Tibial nerve (tissue), 3 donors: ENCODE results near the gene DNAJC6.

ENCODE experiments used
- POLR2A ChIP-seq, 2 donors: fragments of 450-650 bp; IDR thresholded peaks; one replicate each; pipeline ENCODE4 v1.6.1; 2017; ENCODE audit warnings: antibody characterized with exemption in 2 of 2, mild to moderate bottlenecking in 2 of 2, moderate library complexity in 2 of 2
- TF ChIP-seq, protein P1 (sequence below), 5 experiments: fragments of 200-600 bp in 3 of 5; fragments of 450-650 bp in 2 of 5; sonication (generic) in 3 of 5; IDR thresholded peaks; one replicate each; pipeline ENCODE4 v1.5.1; 2016 to 2019; ENCODE audit warnings: antibody characterized with exemption in 5 of 5, mild to moderate bottlenecking in 3 of 5, moderate library complexity in 2 of 5

DNA sequence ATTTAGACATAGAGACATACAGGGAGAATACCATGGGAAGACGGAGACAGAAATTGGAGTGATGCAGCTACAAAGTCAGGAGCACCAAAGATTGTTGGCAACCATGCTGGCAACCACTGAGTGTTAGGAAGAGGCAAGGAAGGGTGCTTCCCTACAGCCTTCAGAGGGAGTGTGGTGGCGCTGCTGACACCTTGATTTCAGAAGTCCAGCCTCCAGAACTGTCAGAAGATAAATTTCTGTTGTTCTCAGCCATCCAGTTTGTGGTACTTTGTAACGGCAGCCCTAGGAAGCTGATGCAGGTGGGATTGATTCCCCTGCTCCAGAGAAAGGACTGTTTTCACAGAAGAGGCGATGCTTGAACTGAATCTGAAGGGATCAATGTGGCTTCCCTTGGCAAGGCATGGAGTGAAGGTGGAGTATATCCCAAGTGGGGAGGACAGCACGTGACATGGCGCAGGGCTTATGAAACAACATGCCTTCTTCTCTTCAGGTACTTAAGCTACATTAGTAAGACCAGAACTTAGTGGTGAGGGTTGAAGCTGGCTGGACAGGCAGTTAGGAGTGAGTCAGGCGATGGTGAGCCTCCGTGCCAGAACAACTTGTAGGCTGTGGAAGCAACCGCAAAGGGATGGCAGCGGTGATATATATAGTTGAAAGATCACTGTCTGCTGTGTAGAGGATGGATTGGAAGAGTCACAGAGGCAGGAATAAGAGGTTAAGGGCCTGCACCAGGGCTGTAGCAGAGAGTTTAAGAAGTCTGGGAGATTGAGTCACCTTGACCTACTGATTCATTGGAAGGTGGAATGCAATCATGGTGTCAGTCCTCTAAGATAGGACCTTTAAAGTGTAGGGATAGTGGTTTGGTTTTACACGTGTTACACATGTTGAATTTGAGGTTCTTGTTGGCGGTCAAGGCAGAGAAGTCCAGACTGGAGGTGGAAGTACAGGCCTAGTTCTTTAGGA is 113.2 kb downstream of the DNAJC6 start:
- TF ChIP-seq, protein P1, sequence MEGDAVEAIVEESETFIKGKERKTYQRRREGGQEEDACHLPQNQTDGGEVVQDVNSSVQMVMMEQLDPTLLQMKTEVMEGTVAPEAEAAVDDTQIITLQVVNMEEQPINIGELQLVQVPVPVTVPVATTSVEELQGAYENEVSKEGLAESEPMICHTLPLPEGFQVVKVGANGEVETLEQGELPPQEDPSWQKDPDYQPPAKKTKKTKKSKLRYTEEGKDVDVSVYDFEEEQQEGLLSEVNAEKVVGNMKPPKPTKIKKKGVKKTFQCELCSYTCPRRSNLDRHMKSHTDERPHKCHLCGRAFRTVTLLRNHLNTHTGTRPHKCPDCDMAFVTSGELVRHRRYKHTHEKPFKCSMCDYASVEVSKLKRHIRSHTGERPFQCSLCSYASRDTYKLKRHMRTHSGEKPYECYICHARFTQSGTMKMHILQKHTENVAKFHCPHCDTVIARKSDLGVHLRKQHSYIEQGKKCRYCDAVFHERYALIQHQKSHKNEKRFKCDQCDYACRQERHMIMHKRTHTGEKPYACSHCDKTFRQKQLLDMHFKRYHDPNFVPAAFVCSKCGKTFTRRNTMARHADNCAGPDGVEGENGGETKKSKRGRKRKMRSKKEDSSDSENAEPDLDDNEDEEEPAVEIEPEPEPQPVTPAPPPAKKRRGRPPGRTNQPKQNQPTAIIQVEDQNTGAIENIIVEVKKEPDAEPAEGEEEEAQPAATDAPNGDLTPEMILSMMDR (IDR thresholded peaks at IDR 0.05) = no peak
- TF ChIP-seq POLR2A (IDR thresholded peaks at IDR 0.05) = no peak
